ENCODE data around the gene CYP17A1. TPM values are rescaled to one million over a fixed set of nuclear protein-coding genes. Genes with fewer than 3 reads are reported as not detected.

CYP17A1 gene
- total and polyA plus RNA-seq, 2 donors from 2014 or later: 3.3 to 11.6 TPM

DNA sequence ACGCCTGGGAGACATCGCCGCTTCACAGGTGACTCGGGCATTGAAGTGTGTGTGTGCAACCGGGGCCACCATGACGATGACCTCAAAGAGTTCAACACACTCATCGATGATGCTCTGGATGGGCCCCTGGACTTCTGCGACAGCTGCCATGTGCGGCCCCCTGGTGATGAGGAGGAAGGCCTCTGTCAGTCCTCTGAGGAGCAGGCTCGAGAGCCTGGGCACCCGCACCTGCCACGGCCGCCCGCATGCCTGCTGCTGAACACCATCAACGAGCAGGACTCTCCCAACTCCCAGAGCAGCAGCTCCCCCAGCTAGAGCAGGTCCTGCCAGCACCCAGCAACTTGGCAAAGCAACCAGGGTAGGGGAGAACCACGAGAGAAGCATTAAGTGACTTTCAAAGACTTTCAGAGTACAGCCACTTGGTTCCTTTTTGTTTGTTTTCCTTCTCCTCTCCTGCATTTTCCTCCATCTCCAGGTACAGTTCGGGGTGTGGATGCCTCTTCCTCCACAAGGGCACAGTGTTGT is 24.1 kb downstream of the CYP17A1 start:
- no peak for DNase-seq
- Histone ChIP-seq H3K9me3 (ENCODE audit: control insufficient read depth in 2 of 3, insufficient read depth in 1 of 3, low read length in 3 of 3) (no peaks in the 10 kb centered on the region), H3K27ac (ENCODE audit: low read depth in 2 of 2, low read length in 2 of 2) (peak overlapping the region in 1 of 2 donors; percentile 72), H3K36me3 (ENCODE audit: control insufficient read depth in 2 of 3, insufficient read depth in 3 of 3, low read length in 3 of 3) (peaks cover 2 to 37% (median 21%) of the 10 kb centered on the region in 3 donors), H3K4me3 (ENCODE audit: low read length in 3 of 3) (no peak overlapping the region), H3K4me1 (ENCODE audit: control insufficient read depth in 2 of 3, insufficient read depth in 2 of 3, low read depth in 1 of 3, low read length in 3 of 3) (peaks cover 0 to 22% (median 10%) of the 10 kb centered on the region in 3 donors), H3K9ac (ENCODE audit: low read length in 3 of 3) (peak overlapping the region in 1 of 3 donors; percentile 8), H3K27me3 (ENCODE audit: control insufficient read depth, insufficient read depth, low read length) (no peaks in the 10 kb centered on the region)
- TF ChIP-seq, protein P1, sequence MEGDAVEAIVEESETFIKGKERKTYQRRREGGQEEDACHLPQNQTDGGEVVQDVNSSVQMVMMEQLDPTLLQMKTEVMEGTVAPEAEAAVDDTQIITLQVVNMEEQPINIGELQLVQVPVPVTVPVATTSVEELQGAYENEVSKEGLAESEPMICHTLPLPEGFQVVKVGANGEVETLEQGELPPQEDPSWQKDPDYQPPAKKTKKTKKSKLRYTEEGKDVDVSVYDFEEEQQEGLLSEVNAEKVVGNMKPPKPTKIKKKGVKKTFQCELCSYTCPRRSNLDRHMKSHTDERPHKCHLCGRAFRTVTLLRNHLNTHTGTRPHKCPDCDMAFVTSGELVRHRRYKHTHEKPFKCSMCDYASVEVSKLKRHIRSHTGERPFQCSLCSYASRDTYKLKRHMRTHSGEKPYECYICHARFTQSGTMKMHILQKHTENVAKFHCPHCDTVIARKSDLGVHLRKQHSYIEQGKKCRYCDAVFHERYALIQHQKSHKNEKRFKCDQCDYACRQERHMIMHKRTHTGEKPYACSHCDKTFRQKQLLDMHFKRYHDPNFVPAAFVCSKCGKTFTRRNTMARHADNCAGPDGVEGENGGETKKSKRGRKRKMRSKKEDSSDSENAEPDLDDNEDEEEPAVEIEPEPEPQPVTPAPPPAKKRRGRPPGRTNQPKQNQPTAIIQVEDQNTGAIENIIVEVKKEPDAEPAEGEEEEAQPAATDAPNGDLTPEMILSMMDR (IDR thresholded peaks at IDR 0.05; ENCODE audit: borderline replicate concordance, extremely low read depth, insufficient read depth): no peak
- intact Hi-C loops (cut with DNase I): no loop called here
- no peak for FAIRE-seq

DNA sequence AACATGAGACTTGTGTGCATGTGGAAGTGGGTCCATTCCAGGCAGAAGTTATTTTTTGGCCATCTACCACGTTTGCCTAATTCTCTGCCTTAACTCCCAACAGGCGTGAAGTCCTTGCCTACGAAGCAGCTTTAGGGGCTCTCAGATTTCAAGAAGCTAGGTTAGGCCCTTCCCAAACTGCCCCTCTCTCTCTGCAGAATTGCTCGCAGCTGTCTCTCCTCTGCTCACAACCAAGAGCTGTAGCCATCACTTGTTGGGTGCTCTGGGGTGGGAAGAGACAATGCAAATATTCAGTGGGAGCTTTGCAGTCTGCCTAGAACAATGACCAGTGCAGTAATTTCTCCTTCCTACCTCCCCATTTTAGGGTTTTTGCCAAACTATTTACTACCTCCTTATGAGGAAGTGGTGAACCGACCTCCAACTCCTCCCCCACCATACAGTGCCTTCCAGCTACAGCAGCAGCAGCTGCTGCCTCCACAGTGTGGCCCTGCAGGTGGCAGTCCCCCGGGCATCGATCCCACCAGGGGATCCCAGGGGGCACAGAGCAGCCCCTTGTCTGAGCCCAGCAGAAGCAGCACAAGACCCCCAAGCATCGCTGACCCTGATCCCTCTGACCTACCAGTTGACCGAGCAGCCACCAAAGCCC is 24.9 kb downstream of the CYP17A1 start:
- H3K4me3 ChIP-seq (ENCODE audit: low read length in 3 of 3): no peak overlapping the region
- H3K36me3 ChIP-seq (ENCODE audit: control insufficient read depth in 2 of 3, insufficient read depth in 3 of 3, low read length in 3 of 3): peaks cover 2 to 37% (median 21%) of the 10 kb centered on the region in 3 donors
- H3K9ac ChIP-seq (ENCODE audit: low read length in 3 of 3): no peak overlapping the region
- intact Hi-C loops (cut with DNase I): no loop called here
- H3K9me3 ChIP-seq (ENCODE audit: control insufficient read depth in 2 of 3, insufficient read depth in 1 of 3, low read length in 3 of 3): no peaks in the 10 kb centered on the region
- TF ChIP-seq, protein P1 (IDR thresholded peaks at IDR 0.05; ENCODE audit: borderline replicate concordance, extremely low read depth, insufficient read depth): no peak
- H3K27me3 ChIP-seq (ENCODE audit: control insufficient read depth, insufficient read depth, low read length): no peaks in the 10 kb centered on the region
- no peak for DNase-seq
- peaks cover 0 to 22% (median 10%) of the 10 kb centered on the region in 3 donors for H3K4me1 ChIP-seq (ENCODE audit: control insufficient read depth in 2 of 3, insufficient read depth in 2 of 3, low read depth in 1 of 3, low read length in 3 of 3)
- no peak for FAIRE-seq
- H3K27ac ChIP-seq (ENCODE audit: low read depth in 2 of 2, low read length in 2 of 2): peak overlapping the region in 1 of 2 donors; percentile 6

GRCh38 chr10:102811346-102811745 is 25.9 kb downstream of the CYP17A1 start:
- Histone ChIP-seq H3K9me3 (ENCODE audit: control insufficient read depth in 2 of 3, insufficient read depth in 1 of 3, low read length in 3 of 3) (no peaks in the 10 kb centered on the region), H3K9ac (ENCODE audit: low read length in 3 of 3) (no peak overlapping the region), H3K4me3 (ENCODE audit: low read length in 3 of 3) (no peak overlapping the region), H3K4me1 (ENCODE audit: control insufficient read depth in 2 of 3, insufficient read depth in 2 of 3, low read depth in 1 of 3, low read length in 3 of 3) (peaks cover 0 to 20% (median 10%) of the 10 kb centered on the region in 3 donors), H3K27ac (ENCODE audit: low read depth in 2 of 2, low read length in 2 of 2) (no peak overlapping the region), H3K27me3 (ENCODE audit: control insufficient read depth, insufficient read depth, low read length) (no peaks in the 10 kb centered on the region), H3K36me3 (ENCODE audit: control insufficient read depth in 2 of 3, insufficient read depth in 3 of 3, low read length in 3 of 3) (peaks cover 2 to 37% (median 21%) of the 10 kb centered on the region in 3 donors)
- FAIRE-seq (no peak), DNase-seq (no peak)
- TF ChIP-seq, protein P1 (IDR thresholded peaks at IDR 0.05; ENCODE audit: borderline replicate concordance, extremely low read depth, insufficient read depth): no peak
- intact Hi-C loops (cut with DNase I): no loop called here
